GM10847 (cell line): ENCODE measurements around the gene AKTIP.

Source experiments
- POLR2A ChIP-seq: IDR thresholded peaks from 2 replicates; pipeline ENCODE4 v1.6.1; 2011; ENCODE audit not compliant: insufficient read length; ENCODE audit errors: extremely low read depth

The AKTIP gene

DNA sequence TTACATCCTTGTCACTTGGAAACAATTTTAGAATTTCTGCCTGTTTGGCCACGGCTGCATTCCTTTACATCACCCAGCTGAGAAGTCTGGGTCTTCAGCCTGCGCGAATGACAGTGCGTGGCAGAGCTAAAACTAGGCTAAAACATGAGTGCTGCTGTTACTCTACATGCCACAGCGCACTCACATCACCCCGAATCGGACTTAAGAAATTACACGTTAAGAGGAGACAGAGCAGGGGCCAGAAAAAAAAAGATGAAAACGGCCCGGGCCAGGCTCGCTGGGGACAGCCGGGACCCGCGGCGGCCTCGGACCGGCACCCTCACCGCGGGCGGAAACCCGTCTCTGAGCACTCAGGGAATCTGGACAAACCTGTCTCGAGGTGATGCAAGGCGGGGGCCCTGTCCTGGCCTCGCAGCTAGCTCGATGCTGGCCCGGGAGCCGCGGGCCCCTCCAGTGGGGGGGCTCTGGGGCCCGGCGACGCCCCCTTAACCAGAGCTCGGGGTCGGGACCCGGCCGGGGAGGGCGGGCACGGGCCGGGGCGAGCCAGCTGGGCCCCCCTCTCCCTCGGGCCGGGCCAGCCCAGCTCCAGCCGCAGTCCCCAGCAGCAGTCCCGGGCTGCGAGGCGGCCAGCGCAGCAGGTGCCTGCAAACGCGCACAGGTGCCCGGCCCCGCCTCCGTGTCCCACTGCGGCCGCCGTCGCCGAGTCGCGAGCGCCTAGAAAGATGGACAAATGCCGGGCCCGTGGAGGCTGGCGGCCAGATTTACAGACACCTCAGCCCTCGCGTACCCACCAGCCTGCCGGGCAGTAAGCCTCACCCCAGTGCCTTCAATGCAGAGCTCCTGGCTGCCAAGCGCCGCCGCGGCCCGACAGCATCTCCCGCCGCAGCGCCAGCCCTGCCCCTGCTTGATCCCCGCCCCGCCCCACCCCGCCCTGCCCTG is at the start of gene AKTIP:
AKTIP (minus strand) TSS at position 879 of the 939 bp plus-strand sequence. CDS start 2,950 bp downstream, outside the sequence.
- no peak for TF ChIP-seq POLR2A

DNA sequence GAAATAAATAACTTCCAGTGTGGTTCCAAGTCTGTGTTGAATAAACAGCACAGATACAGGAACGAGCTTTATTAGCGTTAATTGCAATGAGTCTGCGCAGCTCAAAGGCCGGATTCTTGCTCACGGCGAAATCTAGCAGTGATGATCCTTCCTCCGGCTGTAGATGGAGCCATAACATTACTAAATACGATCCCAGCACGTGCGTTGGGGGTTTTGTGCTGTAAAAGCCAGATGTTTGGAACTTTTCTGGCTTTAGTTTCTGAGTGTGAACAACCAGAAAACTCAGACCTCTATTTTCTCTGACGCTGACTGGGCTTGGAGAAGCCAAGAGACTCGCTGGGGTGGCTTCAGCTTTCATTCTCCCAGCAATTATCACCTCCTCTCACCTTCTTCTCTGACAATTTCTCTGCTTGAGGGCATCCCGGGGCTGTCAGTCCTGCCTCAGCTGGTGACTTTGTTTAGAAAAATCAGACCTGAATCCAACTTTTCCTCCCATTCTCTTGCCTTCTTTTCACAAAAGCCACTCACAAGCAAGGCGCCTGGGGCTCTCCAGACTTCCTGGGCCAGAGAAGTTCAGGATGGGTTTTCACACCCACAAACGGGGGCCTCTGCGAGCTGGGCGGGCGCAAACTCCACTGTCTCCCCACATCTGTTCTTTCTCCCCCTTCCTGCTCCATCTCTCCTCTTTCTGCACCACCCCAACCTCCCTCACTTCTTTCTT is 47.1 kb upstream of the AKTIP start:
- no peak for TF ChIP-seq POLR2A

DNA sequence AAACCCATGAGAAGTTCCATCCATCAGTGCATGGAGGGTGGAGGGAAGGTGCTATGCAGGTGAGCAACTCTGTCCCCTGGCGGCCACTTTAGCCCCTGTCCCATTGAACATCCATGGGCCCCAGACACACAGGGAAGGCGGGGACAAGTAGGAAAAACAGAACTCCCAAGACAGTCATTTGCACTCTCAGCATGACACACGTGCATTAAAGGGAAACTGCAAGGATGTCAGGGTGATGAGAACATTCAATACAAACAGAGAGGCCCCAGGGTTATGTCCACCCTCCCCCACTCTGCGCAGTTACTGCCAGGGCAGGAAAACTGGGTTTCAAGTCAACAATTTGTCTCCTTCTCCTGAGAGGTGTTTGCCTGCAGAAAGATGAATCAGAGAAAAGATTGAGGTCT is 44.0 kb upstream of the AKTIP start:
- no peak for TF ChIP-seq POLR2A

DNA sequence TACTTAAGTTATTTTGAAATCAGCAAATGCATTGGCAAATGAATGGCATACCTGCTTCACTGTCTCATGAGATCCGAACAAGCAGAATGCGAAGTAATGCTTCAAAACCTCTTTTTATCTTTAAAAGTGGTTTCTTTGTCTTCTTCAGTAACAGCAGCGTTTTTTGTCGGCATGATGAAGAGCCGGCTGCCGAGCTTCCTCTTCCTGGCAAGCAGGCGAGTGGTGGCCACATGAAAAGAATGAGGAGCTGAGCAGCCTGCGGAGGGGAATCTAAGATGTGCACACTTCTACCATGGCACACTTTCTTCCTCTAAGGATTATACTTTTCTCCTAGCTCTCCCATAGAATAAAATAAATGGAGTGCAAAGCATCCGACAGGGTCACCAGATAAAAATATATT is 42.4 kb upstream of the AKTIP start:
- no peak for TF ChIP-seq POLR2A

DNA sequence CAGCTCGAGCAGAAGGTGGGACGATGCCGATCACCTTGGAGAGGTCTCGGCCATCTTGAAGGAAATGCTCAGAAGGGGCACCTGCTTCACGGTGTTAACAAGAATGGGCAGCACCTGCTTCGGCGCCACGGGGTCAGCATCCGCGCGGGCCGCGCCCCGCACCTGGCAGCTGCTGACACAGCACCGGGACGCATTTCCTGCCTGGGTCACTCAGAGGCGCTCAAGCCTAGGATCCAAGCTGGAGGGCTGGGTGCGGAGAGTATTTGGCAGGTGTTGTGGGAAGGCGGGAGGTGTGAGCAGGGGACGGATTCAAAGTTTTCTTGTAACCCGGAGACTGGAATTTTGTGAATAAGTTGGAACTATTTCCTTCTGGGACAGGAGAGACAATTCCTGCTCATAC is 39.3 kb upstream of the AKTIP start:
- TF ChIP-seq POLR2A: no peak

DNA sequence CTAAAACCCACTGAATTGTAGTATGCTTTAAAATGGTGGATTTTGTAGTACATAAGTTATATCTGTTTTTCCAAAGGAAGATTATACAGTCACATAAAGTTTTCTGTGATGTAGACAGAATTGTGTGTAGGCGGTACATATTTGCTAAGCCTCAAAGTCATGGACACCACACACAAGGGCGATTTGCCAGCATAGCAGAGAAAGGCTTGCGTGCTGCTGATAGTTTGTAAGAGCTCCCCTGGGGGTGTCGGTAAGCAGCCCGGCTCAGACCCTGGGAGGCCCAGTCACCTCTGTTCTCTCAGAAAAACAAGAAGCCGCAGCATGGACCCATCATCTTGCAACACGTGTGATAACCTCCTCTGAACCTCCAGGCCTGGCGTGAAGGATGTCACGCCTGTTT is 38.3 kb upstream of the AKTIP start:
- no peak for TF ChIP-seq POLR2A

DNA sequence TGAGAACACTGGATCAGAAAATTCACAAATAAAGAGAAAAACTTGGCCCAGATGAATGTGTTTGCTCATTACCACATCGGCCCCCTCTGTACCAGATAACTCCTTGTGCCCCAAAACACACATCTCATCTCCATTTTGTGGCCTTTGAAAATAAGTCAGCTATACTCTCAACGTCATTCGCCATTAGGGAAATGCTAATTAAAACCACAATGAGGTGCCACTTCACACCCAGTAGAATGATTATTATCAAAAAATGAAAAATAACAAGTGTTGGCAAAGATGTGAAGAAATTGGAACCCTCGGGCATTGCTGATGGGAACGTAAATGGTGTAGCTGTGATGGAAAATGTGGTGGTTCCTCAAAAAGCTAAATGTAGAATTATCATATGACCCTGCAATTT is 34.6 kb upstream of the AKTIP start:
- no peak for TF ChIP-seq POLR2A

DNA sequence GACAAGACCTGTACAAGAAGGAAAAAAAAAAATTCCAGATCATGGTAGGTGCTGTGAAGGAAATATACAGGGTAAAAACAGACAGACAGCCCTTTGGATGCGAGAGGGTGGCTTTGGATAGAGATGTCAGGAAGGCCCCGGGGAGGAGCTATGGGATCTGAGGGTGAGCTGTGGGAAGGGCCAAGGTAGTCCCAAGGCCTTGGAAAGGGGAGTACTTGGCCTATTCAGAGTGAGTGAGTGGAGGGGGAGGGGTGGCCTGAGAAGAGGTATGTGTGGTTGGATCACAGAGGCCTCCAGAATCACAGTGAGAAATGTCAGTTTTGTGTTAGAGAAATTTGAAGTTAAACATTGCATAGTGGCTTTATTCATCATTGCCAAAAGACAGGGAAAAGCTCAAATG is 31.2 kb upstream of the AKTIP start:
- TF ChIP-seq POLR2A: no peak

DNA sequence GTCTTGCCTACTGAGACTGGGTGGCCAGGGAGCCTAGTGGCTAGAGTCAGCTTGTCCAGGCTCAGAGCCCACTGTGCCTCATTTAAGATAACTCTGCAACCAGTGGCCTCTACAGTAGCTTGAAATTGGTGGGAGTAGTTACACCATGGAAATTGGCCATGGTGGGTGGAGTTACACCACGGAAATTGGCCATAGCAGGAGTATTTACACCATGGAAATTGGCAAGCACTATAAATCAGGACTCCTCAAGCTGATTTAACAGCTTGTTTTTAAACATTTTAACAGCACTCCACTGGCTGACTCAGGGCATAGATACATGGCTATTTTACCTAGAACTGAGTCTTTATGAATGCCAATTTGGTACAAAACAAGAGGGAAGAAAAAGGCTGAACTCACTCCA is 27.7 kb upstream of the AKTIP start:
- TF ChIP-seq POLR2A: no peak

DNA sequence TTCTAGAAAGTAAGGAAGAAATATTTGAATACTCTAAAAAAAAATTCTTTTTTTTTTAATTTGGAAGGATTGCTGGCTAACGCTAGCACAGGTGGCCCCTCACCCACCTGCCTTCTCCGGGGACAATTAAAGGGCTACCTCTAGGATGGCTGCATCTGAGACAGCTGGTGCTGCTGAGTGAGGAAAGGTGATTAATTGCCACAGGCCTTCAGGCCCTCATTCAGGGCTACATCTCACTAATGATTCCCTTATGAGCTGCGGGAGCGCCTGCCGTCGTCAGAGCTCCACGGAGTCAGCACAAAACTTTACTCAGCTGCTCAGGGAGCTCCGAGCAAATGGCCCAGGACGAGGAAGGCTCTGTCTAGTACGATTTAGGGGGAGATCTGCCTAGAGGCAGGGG is 27.0 kb upstream of the AKTIP start:
- TF ChIP-seq POLR2A: no peak

DNA sequence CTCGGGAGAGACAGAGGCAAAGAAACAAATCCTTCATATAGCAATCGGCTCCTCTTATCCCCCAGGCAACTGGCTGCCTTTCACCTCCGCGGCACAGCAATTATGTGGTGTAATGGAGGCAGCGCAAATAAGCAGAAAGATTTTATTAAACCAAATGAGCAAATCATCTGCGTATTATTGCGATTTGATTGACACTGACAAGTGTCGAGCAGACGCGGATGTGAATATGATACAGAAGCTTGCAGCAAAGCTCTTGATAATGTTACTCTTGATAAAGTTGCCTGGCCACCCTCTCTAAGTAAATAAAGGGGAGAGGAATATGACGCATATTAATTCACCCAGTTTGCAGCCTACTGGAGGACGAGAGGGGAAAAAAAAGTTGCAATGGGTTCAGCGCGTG is 26.5 kb upstream of the AKTIP start:
- no peak for TF ChIP-seq POLR2A

DNA sequence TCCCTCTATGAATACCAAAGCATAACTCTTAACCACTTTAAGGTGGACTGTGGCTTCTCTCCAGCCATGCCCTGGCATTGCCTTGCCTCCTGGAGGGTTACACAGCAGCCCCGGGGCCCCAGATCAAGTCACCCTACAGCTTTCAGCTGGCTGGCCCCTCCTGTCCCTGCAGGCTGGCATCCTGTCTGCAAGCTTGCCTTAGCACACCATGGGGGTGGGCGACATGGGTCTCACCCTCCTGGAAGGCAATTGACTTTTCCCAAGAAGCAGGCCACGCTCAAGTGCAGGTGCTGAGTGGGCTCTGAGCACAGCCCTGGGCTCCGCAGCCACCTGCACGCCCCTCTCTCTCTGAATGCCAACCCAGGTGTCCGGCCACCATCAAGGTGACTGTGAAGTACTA is 25.8 kb upstream of the AKTIP start:
- no peak for TF ChIP-seq POLR2A

DNA sequence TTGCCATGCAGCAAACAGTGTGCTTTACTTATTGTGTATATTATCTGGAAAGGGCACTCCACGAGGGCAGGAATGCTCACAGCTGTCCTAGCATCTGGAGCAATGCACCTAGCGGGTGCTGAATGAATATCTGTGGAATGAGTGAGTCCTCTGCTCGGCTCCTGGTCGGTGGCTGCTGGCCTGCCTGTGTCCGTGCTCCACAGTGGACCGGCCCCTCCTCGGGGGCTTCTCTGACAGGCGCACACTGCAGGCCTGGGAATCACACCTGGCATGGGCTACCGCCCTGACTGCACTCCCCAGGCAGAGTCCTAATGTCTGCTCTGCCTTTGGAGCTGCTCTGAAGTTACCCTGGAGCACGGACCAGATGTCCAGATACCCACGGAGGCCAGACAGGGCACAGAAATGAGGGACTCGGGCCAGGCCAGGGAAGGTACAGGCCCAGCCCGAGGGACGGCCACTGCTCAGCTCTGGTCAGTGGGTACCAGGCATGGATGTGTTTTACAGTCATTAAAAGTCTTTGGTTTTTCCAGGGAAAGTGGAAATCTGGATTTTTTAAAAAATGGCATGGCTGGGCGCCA is 21.1 kb upstream of the AKTIP start:
- TF ChIP-seq POLR2A: no peak

DNA sequence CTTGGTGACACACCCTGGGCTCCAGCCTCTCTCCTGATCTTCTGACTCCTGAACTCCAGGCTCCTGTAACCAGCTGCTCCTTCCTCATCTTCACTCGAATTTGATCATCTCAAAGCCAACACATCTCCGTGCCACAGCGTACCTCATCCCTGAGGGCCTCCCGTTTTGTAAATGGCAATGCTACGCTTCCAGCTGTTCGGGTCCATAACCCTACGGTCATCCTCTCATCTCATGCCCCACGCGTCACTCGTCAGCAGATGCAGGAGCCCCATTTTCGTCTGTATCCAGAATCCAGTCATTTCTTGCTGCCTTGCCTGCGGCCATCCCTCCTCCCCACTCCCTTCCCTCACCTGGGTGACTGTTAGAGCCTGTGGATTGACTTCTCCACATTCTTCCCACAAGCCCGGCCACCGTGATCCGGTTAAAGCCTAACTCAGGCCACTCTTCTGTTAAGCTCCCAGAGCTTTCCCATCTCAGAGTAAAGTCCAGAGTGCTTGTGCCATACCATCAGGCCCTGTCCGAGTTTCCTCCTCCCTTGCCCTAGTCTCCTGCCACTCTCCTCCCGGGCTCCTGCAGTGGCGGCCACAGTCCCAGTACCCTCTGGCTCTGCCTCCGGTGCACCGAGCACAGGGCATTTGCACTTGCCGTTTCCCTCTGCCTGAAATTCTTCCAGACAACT is 20.3 kb upstream of the AKTIP start:
- TF ChIP-seq POLR2A: no peak

DNA sequence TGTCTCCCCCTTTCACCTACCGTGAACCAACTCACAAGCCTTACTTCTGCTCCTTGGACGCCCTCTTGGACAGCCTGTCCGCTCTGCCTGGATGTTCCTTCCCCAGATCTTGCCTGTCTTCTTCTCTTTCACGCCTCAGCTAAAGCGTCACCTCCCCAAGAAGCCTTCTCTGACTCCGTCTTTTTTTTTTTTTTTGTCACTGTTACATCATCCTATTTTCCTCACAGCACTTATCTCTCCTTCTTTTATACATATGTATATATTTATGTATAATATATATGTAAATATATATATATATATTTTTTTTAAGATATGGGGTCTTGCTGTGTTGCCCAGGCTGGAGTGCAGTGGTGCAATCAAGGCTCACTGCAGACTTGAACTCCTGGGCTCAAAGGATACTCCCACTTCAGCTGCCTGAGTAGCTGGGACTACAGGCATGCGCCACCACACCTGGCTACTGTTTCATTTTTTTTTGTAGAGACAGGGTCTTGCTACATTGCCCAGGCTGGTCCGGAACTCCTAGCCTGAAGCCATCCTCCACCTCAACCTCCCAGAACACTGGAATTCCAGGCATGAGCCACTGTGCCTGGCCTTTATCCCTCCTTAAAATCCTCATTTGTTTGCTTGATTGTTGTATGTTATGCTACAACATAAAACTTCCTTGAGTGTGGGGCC is 16.5 kb upstream of the AKTIP start:
- no peak for TF ChIP-seq POLR2A
